ENCODE measurements around the gene GCNT2. TPM values are rescaled to one million over a fixed set of nuclear protein-coding genes. Genes with fewer than 3 reads are reported as not detected.

The GCNT2 gene
- polyA plus RNA-seq, 3 donors = 3.5 to 10.0 (median 4.3) TPM

GRCh38 chr6:10621213-10621612, 100.1 kb downstream of the GCNT2 start:
- Histone ChIP-seq H3K4me2 (replicated peaks; ENCODE audit: extremely low read depth, low read length, poor library complexity, severe bottlenecking) (no peak overlapping the region), H3K9me3 (replicated peaks in 1 of 2; ENCODE audit: control insufficient read depth in 1 of 2, insufficient read depth in 1 of 2, low read length in 2 of 2) (no peaks in the 10 kb centered on the region), H3K79me2 (ENCODE audit: insufficient read depth, low read length) (peaks cover 8% of the 10 kb centered on the region), H3K9ac (ENCODE audit: insufficient read depth, low read length, poor library complexity, severe bottlenecking) (no peak overlapping the region), H4K20me1 (ENCODE audit: insufficient read depth, low read length) (peaks cover 55% of the 10 kb centered on the region), H3K36me3 (replicated peaks in 1 of 2; ENCODE audit: control insufficient read depth in 1 of 2, insufficient read depth in 2 of 2, low read length in 2 of 2) (peaks cover 33 to 46% of the 10 kb centered on the region in 2 donors), H3K27me3 (ENCODE audit: control insufficient read depth in 2 of 2, insufficient read depth in 2 of 2, low read length in 2 of 2) (no peaks in the 10 kb centered on the region), H3K4me3 (replicated peaks in 1 of 3; ENCODE audit: low read depth in 2 of 3, low read length in 3 of 3) (no peak overlapping the region), H3K4me1 (ENCODE audit: control insufficient read depth in 1 of 2, insufficient read depth in 2 of 2, low read length in 2 of 2) (peaks cover 15 to 16% of the 10 kb centered on the region in 2 donors), H3K27ac (ENCODE audit: low read depth in 1 of 2, low read length in 2 of 2) (no peak overlapping the region), H2AFZ (ENCODE audit: insufficient read depth, low read depth, low read length, poor library complexity, severe bottlenecking) (no peak overlapping the region)
- Mint-ChIP-seq H3K4me1 (peaks cover 23% of the 10 kb centered on the region), H3K36me3 (peaks cover 39 to 56% of the 10 kb centered on the region in 2 donors), H3K9me3 (peaks cover 0 to 8% (median 4%) of the 10 kb centered on the region in 7 donors), H3K27ac (no peak overlapping the region), H3K4me3 (no peak overlapping the region), H3K27me3 (ENCODE audit: low read depth in 3 of 3) (no peaks in the 10 kb centered on the region)
- TF ChIP-seq CTCF (IDR thresholded peaks at IDR 0.05) = no peak
- 100% methylated on average over 4 of the region's 5 CpGs for WGBS (ENCODE audit: insufficient coverage)
- intact Hi-C loops (cut with micrococcal nuclease) = no loop called here
- DNase-seq = no peak

- no peaks in the 10 kb centered on the region for H3K9me3 ChIP-seq (replicated peaks in 1 of 2; ENCODE audit: control insufficient read depth in 1 of 2, insufficient read depth in 1 of 2, low read length in 2 of 2)
- Mint-ChIP-seq H3K36me3 (peaks cover 45 to 59% of the 10 kb centered on the region in 2 donors), H3K27me3 (ENCODE audit: low read depth in 3 of 3) (no peaks in the 10 kb centered on the region), H3K9me3 (peaks cover 0 to 8% (median 3%) of the 10 kb centered on the region in 7 donors), H3K27ac (no peak overlapping the region), H3K4me3 (no peak overlapping the region), H3K4me1 (peaks cover 23% of the 10 kb centered on the region)
- no peaks in the 10 kb centered on the region for H3K27me3 ChIP-seq (ENCODE audit: control insufficient read depth in 2 of 2, insufficient read depth in 2 of 2, low read length in 2 of 2)
- H3K79me2 ChIP-seq (ENCODE audit: insufficient read depth, low read length) = peaks cover 2% of the 10 kb centered on the region
- TF ChIP-seq CTCF (IDR thresholded peaks at IDR 0.05) = no peak
- no peak overlapping the region for H3K4me3 ChIP-seq (replicated peaks in 1 of 3; ENCODE audit: low read depth in 2 of 3, low read length in 3 of 3)
- peaks cover 39 to 52% of the 10 kb centered on the region in 2 donors for H3K36me3 ChIP-seq (replicated peaks in 1 of 2; ENCODE audit: control insufficient read depth in 1 of 2, insufficient read depth in 2 of 2, low read length in 2 of 2)
- WGBS (ENCODE audit: insufficient coverage) = 100% methylated on average over 1 of the region's 4 CpGs
- no peak overlapping the region for H3K4me2 ChIP-seq (replicated peaks; ENCODE audit: extremely low read depth, low read length, poor library complexity, severe bottlenecking)
- H4K20me1 ChIP-seq (ENCODE audit: insufficient read depth, low read length) = peaks cover 48% of the 10 kb centered on the region
- no peak overlapping the region for H3K9ac ChIP-seq (ENCODE audit: insufficient read depth, low read length, poor library complexity, severe bottlenecking)
- no peak overlapping the region for H2AFZ ChIP-seq (ENCODE audit: insufficient read depth, low read depth, low read length, poor library complexity, severe bottlenecking)
- DNase-seq = no peak
- intact Hi-C loops (cut with micrococcal nuclease) = no loop called here
- H3K27ac ChIP-seq (ENCODE audit: low read depth in 1 of 2, low read length in 2 of 2) = no peak overlapping the region
- peaks cover 15 to 16% of the 10 kb centered on the region in 2 donors for H3K4me1 ChIP-seq (ENCODE audit: control insufficient read depth in 1 of 2, insufficient read depth in 2 of 2, low read length in 2 of 2)
These were observed 100.7 kb downstream of the GCNT2 start for GRCh38 chr6:10621847-10622246.
